ENCODE measurements around the gene CPSF2. TPM values are rescaled to one million over a fixed set of nuclear protein-coding genes. Genes with fewer than 3 reads are reported as not detected.
"Not testable (repeated sequence)": the region's sequence is repeated elsewhere in the genome, so short reads cannot be mapped to it uniquely, and the experiment has no call there.

CPSF2 gene
- total RNA-seq, 1 experiment from 2014 or later = 80.3 TPM

GRCh38 chr14:92207012-92207927 is 85.5 kb downstream of the CPSF2 start:
- Histone ChIP-seq H3K36me3 (ENCODE audit: control insufficient read depth, insufficient read depth, low read length) (no peaks in the 10 kb centered on the region), H3K27me3 (replicated peaks; ENCODE audit: control insufficient read depth, insufficient read depth, low read length) (no peaks in the 10 kb centered on the region; the same call in 1 of the 2 replicates), H3K4me3 (ENCODE audit: low read depth, low read length) (no peak overlapping the region), H3K4me1 (no peaks in the 10 kb centered on the region), H3K9me3 (no peaks in the 10 kb centered on the region)
- no TSS peak for BruUV-seq (replicated peaks)
- Mint-ChIP-seq H3K27me3 (ENCODE audit: insufficient read depth, unreplicated experiment) (peaks cover 9% of the 10 kb centered on the region), H3K36me3 (ENCODE audit: insufficient read depth, unreplicated experiment) (peaks cover 4% of the 10 kb centered on the region), H3K27ac (ENCODE audit: unreplicated experiment) (no peak overlapping the region), H3K9me3 (ENCODE audit: unreplicated experiment) (no peaks in the 10 kb centered on the region), H3K4me3 (ENCODE audit: unreplicated experiment) (no peak overlapping the region), H3K4me1 (ENCODE audit: low read depth, unreplicated experiment) (no peaks in the 10 kb centered on the region)
- ChIA-PET POLR2A (no interaction called here), CTCF (no interaction called here)
- intact Hi-C loops (cut with micrococcal nuclease; ENCODE audit: unreplicated experiment) = no loop called here
- DNase-seq = no peak
- TF ChIP-seq CTCF (IDR thresholded peaks at IDR 0.05; ENCODE audit: insufficient read depth in 1 of 2, low read depth in 1 of 2, low read length in 1 of 2, severe bottlenecking in 1 of 2, unreplicated experiment in 1 of 2) = no peak

- Histone ChIP-seq H3K36me3 (ENCODE audit: control insufficient read depth, insufficient read depth, low read length) (no peaks in the 10 kb centered on the region), H3K4me3 (ENCODE audit: low read depth, low read length) (no peak overlapping the region), H3K9me3 (no peaks in the 10 kb centered on the region), H3K27me3 (replicated peaks; ENCODE audit: control insufficient read depth, insufficient read depth, low read length) (no peaks in the 10 kb centered on the region), H3K4me1 (no peaks in the 10 kb centered on the region)
- CTCF ChIA-PET = no interaction called here
- POLR2A ChIA-PET = no interaction called here
- no peaks in the 10 kb centered on the region for H3K9me3 Mint-ChIP-seq (ENCODE audit: unreplicated experiment)
- BruUV-seq (replicated peaks) = no TSS peak
- H3K36me3 Mint-ChIP-seq (ENCODE audit: insufficient read depth, unreplicated experiment) = peaks cover 4% of the 10 kb centered on the region
- H3K4me1 Mint-ChIP-seq (ENCODE audit: low read depth, unreplicated experiment) = no peaks in the 10 kb centered on the region
- H3K27ac Mint-ChIP-seq (ENCODE audit: unreplicated experiment) = no peak overlapping the region
- H3K4me3 Mint-ChIP-seq (ENCODE audit: unreplicated experiment) = no peak overlapping the region
- intact Hi-C loops (cut with micrococcal nuclease; ENCODE audit: unreplicated experiment) = no loop called here
- no peak for DNase-seq
- no peak for TF ChIP-seq CTCF (IDR thresholded peaks at IDR 0.05; ENCODE audit: insufficient read depth in 1 of 2, low read depth in 1 of 2, low read length in 1 of 2, severe bottlenecking in 1 of 2, unreplicated experiment in 1 of 2)
- peaks cover 9% of the 10 kb centered on the region for H3K27me3 Mint-ChIP-seq (ENCODE audit: insufficient read depth, unreplicated experiment)
Measured at GRCh38 chr14:92207928-92208265, 86.1 kb downstream of the CPSF2 start.

GRCh38 chr14:92209141-92209540 is 87.4 kb downstream of the CPSF2 start:
- ChIA-PET POLR2A (no interaction called here), CTCF (no interaction called here)
- peaks cover 6% of the 10 kb centered on the region for H3K27me3 Mint-ChIP-seq (ENCODE audit: insufficient read depth, unreplicated experiment)
- no peak overlapping the region for H3K4me3 Mint-ChIP-seq (ENCODE audit: unreplicated experiment)
- H3K36me3 Mint-ChIP-seq (ENCODE audit: insufficient read depth, unreplicated experiment) = peaks cover 4% of the 10 kb centered on the region
- BruUV-seq (replicated peaks) = no TSS peak
- no peak for TF ChIP-seq CTCF (IDR thresholded peaks at IDR 0.05; ENCODE audit: insufficient read depth in 1 of 2, low read depth in 1 of 2, low read length in 1 of 2, severe bottlenecking in 1 of 2, unreplicated experiment in 1 of 2)
- H3K4me1 Mint-ChIP-seq (ENCODE audit: low read depth, unreplicated experiment) = no peaks in the 10 kb centered on the region
- H3K27me3 ChIP-seq (replicated peaks; ENCODE audit: control insufficient read depth, insufficient read depth, low read length) = no peaks in the 10 kb centered on the region
- intact Hi-C loops (cut with micrococcal nuclease; ENCODE audit: unreplicated experiment) = no loop called here
- DNase-seq = no peak
- no peak overlapping the region for H3K27ac Mint-ChIP-seq (ENCODE audit: unreplicated experiment)
- H3K36me3 ChIP-seq (ENCODE audit: control insufficient read depth, insufficient read depth, low read length) = no peaks in the 10 kb centered on the region
- no peaks in the 10 kb centered on the region for H3K9me3 Mint-ChIP-seq (ENCODE audit: unreplicated experiment)
- H3K4me1 ChIP-seq = no peaks in the 10 kb centered on the region
- H3K9me3 ChIP-seq = no peaks in the 10 kb centered on the region
- H3K4me3 ChIP-seq (ENCODE audit: low read depth, low read length) = no peak overlapping the region

GRCh38 chr14:92213125-92213524 is 91.4 kb downstream of the CPSF2 start:
- H3K9me3 Mint-ChIP-seq (ENCODE audit: unreplicated experiment); H3K4me1 Mint-ChIP-seq (ENCODE audit: low read depth, unreplicated experiment); H3K27me3 ChIP-seq (replicated peaks; ENCODE audit: control insufficient read depth, insufficient read depth, low read length); intact Hi-C loops (cut with micrococcal nuclease; ENCODE audit: unreplicated experiment); BruUV-seq (replicated peaks); POLR2A ChIA-PET; H3K4me1 ChIP-seq; H3K36me3 ChIP-seq (ENCODE audit: control insufficient read depth, insufficient read depth, low read length); H3K4me3 Mint-ChIP-seq (ENCODE audit: unreplicated experiment); H3K4me3 ChIP-seq (ENCODE audit: low read depth, low read length); CTCF ChIA-PET; H3K27ac Mint-ChIP-seq (ENCODE audit: unreplicated experiment); H3K9me3 ChIP-seq; DNase-seq; H3K36me3 Mint-ChIP-seq (ENCODE audit: insufficient read depth, unreplicated experiment): not testable (repeated sequence)
- peaks cover 21% of the 10 kb centered on the region for H3K27me3 Mint-ChIP-seq (ENCODE audit: insufficient read depth, unreplicated experiment)
